ENCODE results near the gene PCMT1.

The PCMT1 gene

GRCh38 chr6:149856256-149856994, 106.9 kb downstream of the PCMT1 start:
- DNase-seq: no peak

- DNase-seq: no peak
Observed at GRCh38 chr6:149857541-149857940, 108.0 kb downstream of the PCMT1 start.

- peak; percentile 44 for DNase-seq
Observed at GRCh38 chr6:149859368-149859767, 109.8 kb downstream of the PCMT1 start.

DNA sequence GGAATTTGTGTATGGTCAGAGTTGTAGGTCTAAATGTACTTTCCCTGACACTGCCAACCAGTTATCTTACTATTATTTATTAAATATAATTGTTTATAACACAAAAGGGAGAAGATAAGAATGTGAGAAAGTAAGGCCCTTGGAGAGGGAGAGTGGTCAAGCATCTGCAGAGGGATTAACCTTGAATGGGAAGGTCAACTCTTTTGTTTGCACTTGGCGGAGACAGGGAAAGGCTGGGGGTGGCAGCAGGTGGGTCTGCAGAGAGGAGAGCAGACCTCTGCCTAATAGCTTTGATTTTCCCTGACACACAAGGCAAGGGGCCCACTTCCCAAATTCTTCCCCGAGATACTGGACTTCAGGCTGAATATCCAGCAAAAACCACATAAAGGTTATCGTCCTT, 110.4 kb downstream of the PCMT1 start:
- peak; percentile 19 for DNase-seq

GRCh38 chr6:149860513-149860833, 110.9 kb downstream of the PCMT1 start:
- no peak for DNase-seq
